IMR-90 (cell line): ENCODE results near the gene JMJD1C. TPM values are rescaled to one million over a fixed set of nuclear protein-coding genes. Genes with fewer than 3 reads are reported as not detected.

Experiments used
- ATAC-seq: fragments of 200-7000 bp; cut with Tn5 transposase; 2 replicates; pipeline ENCODE4 v1.9.1; 2020; ENCODE audit warnings: low read depth, mild to moderate bottlenecking, moderate library complexity
- BruUV-seq: library from RNA; stranded (reverse); fragments of 400-500 nt; replicated peaks from 2 replicates; lab custom pipeline; 2021; lab: Mats Ljungman, UMichigan
- CTCF ChIA-PET: fragments of 300-600 bp; formaldehyde crosslinking; extraction: SDS; loops from one replicate; lab custom pipeline; 2021; ENCODE audit warnings: antibody characterized with exemption; lab: Yijun Ruan, JAX
- POLR2A ChIA-PET: fragments of 300-600 bp; sonication (Branson Sonifier 250); formaldehyde crosslinking; loops from one replicate; lab custom pipeline; 2022; ENCODE audit warnings: antibody characterized with exemption; ENCODE audit not compliant: unreplicated experiment; lab: Charles Lee
- DNase-seq: peaks from one replicate; pipeline ENCODE4 v3.0.0; 2013
- H2AFZ ChIP-seq: replicated peaks from 2 replicates; pipeline ENCODE3; 2013; ENCODE audit warnings: low read length, mild to moderate bottlenecking; ENCODE audit not compliant: poor library complexity
- H2AK5ac ChIP-seq: 2 replicates; pipeline ENCODE4 v1.6.1; 2013; ENCODE audit warnings: low read depth, low read length, inconsistent platforms
- H2AK9ac ChIP-seq: replicated peaks from 2 replicates; pipeline ENCODE3; 2013; ENCODE audit warnings: mild to moderate bottlenecking, low read depth, low read length, moderate library complexity; ENCODE audit not compliant: poor library complexity
- H2BK120ac ChIP-seq: 2 replicates; pipeline ENCODE4 v1.6.1; 2013; ENCODE audit warnings: low read depth, low read length, inconsistent platforms
- H2BK15ac ChIP-seq: 3 replicates; pipeline ENCODE4 v1.6.1; 2013; ENCODE audit warnings: low read depth, low read length, inconsistent platforms
- H2BK20ac ChIP-seq: 2 replicates; pipeline ENCODE4 v1.6.1; 2013; ENCODE audit warnings: low read depth, mild to moderate bottlenecking, inconsistent platforms, low read length, moderate library complexity
- H2BK5ac ChIP-seq: 2 replicates; pipeline ENCODE4 v1.6.1; 2013; ENCODE audit warnings: mild to moderate bottlenecking, low read depth, low read length, inconsistent platforms; ENCODE audit not compliant: poor library complexity, severe bottlenecking
- H3K14ac ChIP-seq: replicated peaks from 2 replicates; pipeline ENCODE4 v1.6.1; 2013; ENCODE audit warnings: low read depth, low read length, inconsistent platforms
- H3K18ac ChIP-seq: 2 replicates; pipeline ENCODE4 v1.6.1; 2013; ENCODE audit warnings: low read depth, low read length, control low read depth
- H3K23ac ChIP-seq: 2 replicates; pipeline ENCODE4 v1.6.1; 2013; ENCODE audit warnings: low read depth, low read length, inconsistent platforms
- H3K27ac ChIP-seq: 2 replicates; pipeline ENCODE4 v1.5.1; 2013; ENCODE audit warnings: mild to moderate bottlenecking, control low read depth, low read length; ENCODE audit not compliant: insufficient read depth
- H3K27me3 ChIP-seq: 2 replicates; pipeline ENCODE4 v1.6.1; 2013; ENCODE audit warnings: low read length; ENCODE audit not compliant: control insufficient read depth, insufficient read depth
- H3K36me3 ChIP-seq: 2 replicates; pipeline ENCODE4 v1.6.1; 2013; ENCODE audit warnings: low read length, mixed read lengths; ENCODE audit not compliant: control insufficient read depth, insufficient read depth
- H3K4ac ChIP-seq: 2 replicates; pipeline ENCODE4 v1.6.1; 2013; ENCODE audit warnings: low read depth, low read length, inconsistent platforms
- H3K4me1 ChIP-seq: 2 replicates; pipeline ENCODE4 v1.6.1; 2013; ENCODE audit warnings: low read length, mixed read lengths; ENCODE audit not compliant: control insufficient read depth, insufficient read depth
- H3K4me2 ChIP-seq: 2 replicates; pipeline ENCODE4 v1.6.1; 2013; ENCODE audit warnings: low read depth, mild to moderate bottlenecking, control low read depth, low read length, moderate library complexity
- H3K4me3 ChIP-seq: 2 replicates; pipeline ENCODE4 v1.5.1; 2013; ENCODE audit warnings: low read depth, mild to moderate bottlenecking, control low read depth, low read length, moderate library complexity; ENCODE audit not compliant: insufficient read depth
- H3K56ac ChIP-seq: 2 replicates; pipeline ENCODE4 v1.6.1; 2013; ENCODE audit warnings: low read length, inconsistent platforms; ENCODE audit not compliant: insufficient read depth; ENCODE audit errors: extremely low read depth
- H3K79me1 ChIP-seq, 2 experiments: 2 replicates each; pipeline ENCODE4 v1.6.1; 2013; ENCODE audit warnings: low read length in 2 of 2, inconsistent platforms in 1 of 2, low read depth in 1 of 2
- H3K9ac ChIP-seq: 2 replicates; pipeline ENCODE4 v1.6.1; 2013; ENCODE audit warnings: low read depth, low read length, control low read depth
- H3K9me1 ChIP-seq: 2 replicates; pipeline ENCODE4 v1.6.1; 2013; ENCODE audit warnings: low read length, inconsistent platforms; ENCODE audit not compliant: insufficient read depth
- H3K9me3 ChIP-seq: 2 replicates; pipeline ENCODE4 v1.6.1; 2013; ENCODE audit warnings: low read length; ENCODE audit not compliant: control insufficient read depth, insufficient read depth
- H4K20me1 ChIP-seq: 2 replicates; pipeline ENCODE4 v1.6.1; 2013; ENCODE audit warnings: low read length, inconsistent platforms; ENCODE audit not compliant: insufficient read depth
- H4K5ac ChIP-seq: 2 replicates; pipeline ENCODE4 v1.6.1; 2013; ENCODE audit warnings: mild to moderate bottlenecking, low read depth, low read length, control low read depth
- H4K8ac ChIP-seq, 2 experiments: 2 replicates each; pipeline ENCODE4 v1.6.1; 2013; ENCODE audit warnings: low read depth in 2 of 2, low read length in 2 of 2, control low read depth in 1 of 2, inconsistent platforms in 1 of 2
- H4K91ac ChIP-seq: 2 replicates; pipeline ENCODE4 v1.6.1; 2013; ENCODE audit warnings: low read depth, low read length, inconsistent platforms; ENCODE audit not compliant: insufficient read depth
- BHLHE40 ChIP-seq: fragments of 150-350 bp; IDR thresholded peaks from 2 replicates; pipeline ENCODE4 v1.6.1; 2016; ENCODE audit warnings: mild to moderate bottlenecking, low read depth, low read length
- CEBPB ChIP-seq: IDR thresholded peaks from 2 replicates; pipeline ENCODE4 v1.6.1; 2012; ENCODE audit warnings: low read depth, low read length, improper control_type of control experiment
- CHD1 ChIP-seq: IDR thresholded peaks from 2 replicates; pipeline ENCODE4 v1.6.1; 2012; ENCODE audit warnings: low read depth, low read length, improper control_type of control experiment
- FOS ChIP-seq: fragments of 150-350 bp; IDR thresholded peaks from 2 replicates; pipeline ENCODE4 v1.6.1; 2016; ENCODE audit warnings: low read depth, low read length
- MAFK ChIP-seq: IDR thresholded peaks from 2 replicates; pipeline ENCODE4 v1.6.1; 2012; ENCODE audit warnings: low read depth, low read length, improper control_type of control experiment
- MAZ ChIP-seq: IDR thresholded peaks from 2 replicates; pipeline ENCODE4 v1.6.1; 2012; ENCODE audit warnings: low read depth, mild to moderate bottlenecking, low read length, improper control_type of control experiment, moderate library complexity, borderline replicate concordance
- MXI1 ChIP-seq: IDR thresholded peaks from 2 replicates; pipeline ENCODE4 v1.6.1; 2012; ENCODE audit warnings: low read depth, mild to moderate bottlenecking, low read length, moderate library complexity, borderline replicate concordance
- NFE2L2 ChIP-seq: fragments of 150-350 bp; IDR thresholded peaks from 2 replicates; pipeline ENCODE4 v1.6.1; 2016; ENCODE audit warnings: low read depth, mild to moderate bottlenecking, low read length
- POLR2A ChIP-seq: IDR thresholded peaks from 2 replicates; pipeline ENCODE4 v1.6.1; 2012; ENCODE audit warnings: mild to moderate bottlenecking, low read depth, low read length
- RAD21 ChIP-seq: IDR thresholded peaks from 2 replicates; pipeline ENCODE4 v1.6.1; 2012; ENCODE audit warnings: low read length, improper control_type of control experiment
- RCOR1 ChIP-seq: IDR thresholded peaks from 2 replicates; pipeline ENCODE4 v1.6.1; 2012; ENCODE audit warnings: mild to moderate bottlenecking, low read length, improper control_type of control experiment; ENCODE audit not compliant: insufficient replicate concordance
- RFX5 ChIP-seq: IDR thresholded peaks from 2 replicates; pipeline ENCODE4 v1.8.0; 2012; ENCODE audit warnings: low read depth, mild to moderate bottlenecking, low read length, moderate library complexity
- SMC3 ChIP-seq: fragments of 150-350 bp; IDR thresholded peaks from 2 replicates; pipeline ENCODE4 v1.6.1; 2016; ENCODE audit warnings: low read depth, mild to moderate bottlenecking, antibody characterized with exemption, low read length, moderate library complexity
- WGBS, 2 experiments: methylation state at CpG; one replicate each; pipeline versions ENCODE4 v1.1.5 to v1.1.7; 2013; ENCODE audit warnings: missing lambda C conversion rate in 2 of 2; ENCODE audit not compliant: insufficient read length in 1 of 2; ENCODE audit errors: extremely low coverage in 2 of 2; 5-methylcytosine and 5-hydroxymethylcytosine counted together
- dilution Hi-C: fragments of 300-500 bp; cut with HindIII; formaldehyde crosslinking; loops from one replicate; pipeline ENCODE4 v1.14.3; 2018; ENCODE audit warnings: low sequenced_read_pairs; ENCODE audit not compliant: unreplicated experiment
- in situ Hi-C: fragments of 300-500 bp; cut with MboI; formaldehyde crosslinking; loops from 3 replicates; pipeline ENCODE4 v1.14.3; 2019; ENCODE audit warnings: low sequenced_read_pairs, inconsistent platforms, mixed read lengths
- intact Hi-C: fragments of 100-400 bp; cut with micrococcal nuclease; formaldehyde crosslinking; loops from 2 replicates; pipeline ENCODE4 v1.10.0; 2022
- polyA plus RNA-seq, 3 experiments: library from polyadenylated mRNA; depleted of rRNA; stranded (reverse); fragments of >200 nt; gene quantifications; 2 replicates each; pipeline ENCODE4 v1.2.3, GENCODE V29; 2012; ENCODE audit warnings: low replicate concordance in 1 of 3
- total RNA-seq: library from RNA; depleted of rRNA; stranded (reverse); fragments of >200 nt; gene quantifications from 2 replicates; pipeline ENCODE4 v1.2.3, GENCODE V29; 2012
- TF ChIP-seq, protein P1 (sequence below): conservative IDR thresholded peaks from 2 replicates; pipeline ENCODE4 v1.5.1; 2012; ENCODE audit warnings: mild to moderate bottlenecking, low read depth, low read length, improper control_type of control experiment
- TF ChIP-seq, protein P2 (sequence below): fragments of 150-350 bp; IDR thresholded peaks from 2 replicates; pipeline ENCODE4 v1.6.1; 2016; ENCODE audit warnings: low read depth, mild to moderate bottlenecking, low read length, moderate library complexity, borderline replicate concordance
- TF ChIP-seq, protein P3 (sequence below): fragments of 150-350 bp; IDR thresholded peaks from 2 replicates; pipeline ENCODE4 v1.6.1; 2017; ENCODE audit warnings: mild to moderate bottlenecking, antibody characterized with exemption, low read length, low read depth

The JMJD1C gene
- total and polyA plus RNA-seq, 2 of the 4 experiments (the other 2 are of a cell fraction), result 15.6 to 96.8 TPM

DNA sequence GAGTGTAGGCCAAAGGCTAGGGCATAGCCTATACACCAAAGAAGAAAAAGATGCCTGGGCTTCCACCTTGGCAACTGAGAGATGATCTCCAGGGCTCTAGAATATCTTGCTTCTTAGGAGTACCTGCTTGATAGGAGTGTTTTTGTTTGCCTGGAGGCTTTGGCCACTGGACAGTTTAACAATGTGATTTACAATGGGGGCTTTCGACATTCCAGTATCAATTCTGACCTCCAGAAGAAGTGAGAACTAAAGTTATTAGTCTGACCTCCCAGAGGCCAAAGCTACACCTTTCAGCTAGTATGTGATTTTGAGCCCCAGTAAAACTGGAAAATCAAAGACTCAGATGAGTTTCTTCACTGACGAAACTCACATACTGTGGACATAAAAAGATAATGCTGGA, 96.1 kb downstream of the JMJD1C start:
- H4K20me1 ChIP-seq, result no peaks in the 10 kb centered on the region; the same call in 1 of the 2 replicates
- H3K23ac ChIP-seq, result no peak overlapping the region
- H4K5ac ChIP-seq, result no peak overlapping the region
- ATAC-seq (no peak), DNase-seq (no peak)
- intact Hi-C loops, result loop anchor here (2.0 kb wide), 1 partner anchor 15 kb away; no protein-coding TSS in a partner anchor
- H3K36me3 ChIP-seq, result no peaks in the 10 kb centered on the region
- H3K27ac ChIP-seq, result no peak overlapping the region
- no peak overlapping the region for H4K8ac ChIP-seq
- H3K4me1 ChIP-seq, result no peaks in the 10 kb centered on the region
- H3K9me1 ChIP-seq, result no peaks in the 10 kb centered on the region
- no peak overlapping the region for H3K4me3 ChIP-seq
- H2BK20ac ChIP-seq, result no peak overlapping the region
- no peak overlapping the region for H4K91ac ChIP-seq
- no peak overlapping the region for H3K4me2 ChIP-seq
- dilution Hi-C loops, result no loop called here
- POLR2A ChIA-PET, result no interaction called here
- H2AK9ac ChIP-seq, result no peak overlapping the region
- CTCF ChIA-PET, result no interaction called here
- H3K14ac ChIP-seq, result no peak overlapping the region
- H3K18ac ChIP-seq, result no peak overlapping the region
- no peak overlapping the region for H2BK15ac ChIP-seq
- in situ Hi-C loops, result no loop called here
- H3K9me3 ChIP-seq, result no peaks in the 10 kb centered on the region
- H3K9ac ChIP-seq, result no peak overlapping the region
- no peak overlapping the region for H2AK5ac ChIP-seq
- TF ChIP-seq RFX5 (no peak), CHD1 (no peak), SMC3 (no peak), MAZ (no peak), CEBPB (no peak), BHLHE40 (no peak), RCOR1 (no peak), MXI1 (no peak), FOS (no peak), MAFK (no peak), RAD21 (no peak), NFE2L2 (no peak), POLR2A (no peak)
- TF ChIP-seq, protein P1, sequence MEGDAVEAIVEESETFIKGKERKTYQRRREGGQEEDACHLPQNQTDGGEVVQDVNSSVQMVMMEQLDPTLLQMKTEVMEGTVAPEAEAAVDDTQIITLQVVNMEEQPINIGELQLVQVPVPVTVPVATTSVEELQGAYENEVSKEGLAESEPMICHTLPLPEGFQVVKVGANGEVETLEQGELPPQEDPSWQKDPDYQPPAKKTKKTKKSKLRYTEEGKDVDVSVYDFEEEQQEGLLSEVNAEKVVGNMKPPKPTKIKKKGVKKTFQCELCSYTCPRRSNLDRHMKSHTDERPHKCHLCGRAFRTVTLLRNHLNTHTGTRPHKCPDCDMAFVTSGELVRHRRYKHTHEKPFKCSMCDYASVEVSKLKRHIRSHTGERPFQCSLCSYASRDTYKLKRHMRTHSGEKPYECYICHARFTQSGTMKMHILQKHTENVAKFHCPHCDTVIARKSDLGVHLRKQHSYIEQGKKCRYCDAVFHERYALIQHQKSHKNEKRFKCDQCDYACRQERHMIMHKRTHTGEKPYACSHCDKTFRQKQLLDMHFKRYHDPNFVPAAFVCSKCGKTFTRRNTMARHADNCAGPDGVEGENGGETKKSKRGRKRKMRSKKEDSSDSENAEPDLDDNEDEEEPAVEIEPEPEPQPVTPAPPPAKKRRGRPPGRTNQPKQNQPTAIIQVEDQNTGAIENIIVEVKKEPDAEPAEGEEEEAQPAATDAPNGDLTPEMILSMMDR, result no peak
- TF ChIP-seq, protein P2, sequence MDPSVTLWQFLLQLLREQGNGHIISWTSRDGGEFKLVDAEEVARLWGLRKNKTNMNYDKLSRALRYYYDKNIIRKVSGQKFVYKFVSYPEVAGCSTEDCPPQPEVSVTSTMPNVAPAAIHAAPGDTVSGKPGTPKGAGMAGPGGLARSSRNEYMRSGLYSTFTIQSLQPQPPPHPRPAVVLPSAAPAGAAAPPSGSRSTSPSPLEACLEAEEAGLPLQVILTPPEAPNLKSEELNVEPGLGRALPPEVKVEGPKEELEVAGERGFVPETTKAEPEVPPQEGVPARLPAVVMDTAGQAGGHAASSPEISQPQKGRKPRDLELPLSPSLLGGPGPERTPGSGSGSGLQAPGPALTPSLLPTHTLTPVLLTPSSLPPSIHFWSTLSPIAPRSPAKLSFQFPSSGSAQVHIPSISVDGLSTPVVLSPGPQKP, result no peak
- TF ChIP-seq, protein P3, sequence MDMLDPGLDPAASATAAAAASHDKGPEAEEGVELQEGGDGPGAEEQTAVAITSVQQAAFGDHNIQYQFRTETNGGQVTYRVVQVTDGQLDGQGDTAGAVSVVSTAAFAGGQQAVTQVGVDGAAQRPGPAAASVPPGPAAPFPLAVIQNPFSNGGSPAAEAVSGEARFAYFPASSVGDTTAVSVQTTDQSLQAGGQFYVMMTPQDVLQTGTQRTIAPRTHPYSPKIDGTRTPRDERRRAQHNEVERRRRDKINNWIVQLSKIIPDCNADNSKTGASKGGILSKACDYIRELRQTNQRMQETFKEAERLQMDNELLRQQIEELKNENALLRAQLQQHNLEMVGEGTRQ, result no peak
- no peak overlapping the region for H2AFZ ChIP-seq
- WGBS, 2 experiments, result no CpG with 5 or more reads among the region's 2 CpGs
- no peaks in the 10 kb centered on the region for H3K27me3 ChIP-seq
- H2BK5ac ChIP-seq, result no peak overlapping the region
- no peak overlapping the region for H3K4ac ChIP-seq
- no peak overlapping the region for H3K56ac ChIP-seq
- BruUV-seq, result no TSS peak
- H2BK120ac ChIP-seq, result no peak overlapping the region
- H3K79me1 ChIP-seq, result peaks cover 42 to 63% of the 10 kb centered on the region in 2 experiments
